Measurements from ENCODE around the gene MYCBPAP. TPM values are rescaled to one million over a fixed set of nuclear protein-coding genes. Genes with fewer than 3 reads are reported as not detected.

MYCBPAP gene
- polyA plus RNA-seq, 3 donors, result not detected

GRCh38 chr17:50480142-50480764 is 28.0 kb upstream of the MYCBPAP start:
- H3K9me3 ChIP-seq (replicated peaks in 1 of 2; ENCODE audit: control insufficient read depth in 1 of 2, insufficient read depth in 1 of 2, low read length in 2 of 2), result no peaks in the 10 kb centered on the region
- H3K27ac ChIP-seq (ENCODE audit: low read depth in 1 of 2, low read length in 2 of 2), result no peak overlapping the region
- H4K20me1 ChIP-seq (ENCODE audit: insufficient read depth, low read length), result peaks cover 21% of the 10 kb centered on the region
- no peak for TF ChIP-seq CTCF (IDR thresholded peaks at IDR 0.05)
- peaks cover 33 to 48% of the 10 kb centered on the region in 2 donors for H3K4me1 ChIP-seq (ENCODE audit: control insufficient read depth in 1 of 2, insufficient read depth in 2 of 2, low read length in 2 of 2)
- H3K9me3 Mint-ChIP-seq, result peaks cover 0 to 5% (median 0%) of the 10 kb centered on the region in 7 donors
- peaks cover 33% of the 10 kb centered on the region for H3K4me1 Mint-ChIP-seq
- H3K9ac ChIP-seq (ENCODE audit: insufficient read depth, low read length, poor library complexity, severe bottlenecking), result no peak overlapping the region
- intact Hi-C loops (cut with micrococcal nuclease), result loop anchor here (2.0 to 10.0 kb wide), 5 partner anchors 25 to 202 kb away; partner anchors contain the start of gene SPATA20 (in 1 of the 2)
- H3K36me3 Mint-ChIP-seq, result peaks cover 21 to 38% of the 10 kb centered on the region in 2 donors
- H3K27me3 ChIP-seq (ENCODE audit: control insufficient read depth in 2 of 2, insufficient read depth in 2 of 2, low read length in 2 of 2), result peaks cover 0 to 6% of the 10 kb centered on the region in 2 donors
- peak overlapping the region in 1 of 3 experiments; percentile 96 for H3K4me3 ChIP-seq (replicated peaks in 1 of 3; ENCODE audit: low read depth in 2 of 3, low read length in 3 of 3)
- peak overlapping the region; percentile 92 for H3K4me2 ChIP-seq (replicated peaks; ENCODE audit: extremely low read depth, low read length, poor library complexity, severe bottlenecking)
- WGBS (ENCODE audit: insufficient coverage), result 86% methylated on average over 3 of the region's 7 CpGs
- H3K36me3 ChIP-seq (replicated peaks in 1 of 2; ENCODE audit: control insufficient read depth in 1 of 2, insufficient read depth in 2 of 2, low read length in 2 of 2), result peaks cover 22 to 26% of the 10 kb centered on the region in 2 donors
- DNase-seq, result no peak
- H3K79me2 ChIP-seq (ENCODE audit: insufficient read depth, low read length), result peaks cover 10% of the 10 kb centered on the region
- peak overlapping the region in 5 of 7 donors; percentile 25 to 82 (median 79) for H3K27ac Mint-ChIP-seq
- H3K4me3 Mint-ChIP-seq, result no peak overlapping the region
- H2AFZ ChIP-seq (ENCODE audit: insufficient read depth, low read depth, low read length, poor library complexity, severe bottlenecking), result no peak overlapping the region
- peaks cover 0 to 19% (median 15%) of the 10 kb centered on the region in 3 donors for H3K27me3 Mint-ChIP-seq (ENCODE audit: low read depth in 3 of 3)

DNA sequence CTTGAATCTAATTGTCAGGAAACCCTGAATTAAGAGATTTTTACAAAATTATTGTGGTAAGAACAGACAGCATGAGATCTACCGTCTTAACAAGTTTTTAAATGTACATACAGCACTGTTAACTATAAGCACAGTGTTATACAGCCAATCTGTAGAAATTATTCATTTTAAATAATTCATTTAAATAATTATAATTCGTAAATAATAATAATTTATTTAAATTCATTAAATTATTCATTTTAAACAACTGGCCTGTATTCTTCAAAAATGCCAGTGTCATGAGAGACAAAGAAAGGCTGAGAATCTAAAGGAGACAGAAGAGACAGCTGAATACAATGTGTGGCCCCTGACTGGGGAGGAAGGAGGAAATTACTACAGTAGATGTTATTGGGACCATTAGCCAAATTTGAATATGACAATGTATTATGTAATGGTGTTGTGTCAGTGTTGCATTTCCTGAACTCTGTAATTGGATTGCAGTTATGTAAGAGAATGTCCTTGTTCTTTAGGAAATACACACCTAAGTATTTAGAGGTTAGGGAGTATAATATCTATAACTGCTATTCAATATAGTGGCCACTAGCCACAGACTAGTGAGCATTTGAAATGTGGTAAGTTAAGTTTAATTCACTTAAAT is 27.3 kb upstream of the MYCBPAP start:
- Mint-ChIP-seq H3K4me1 (peaks cover 33% of the 10 kb centered on the region), H3K4me3 (no peak overlapping the region), H3K36me3 (peaks cover 27 to 42% of the 10 kb centered on the region in 2 donors), H3K9me3 (peaks cover 0 to 5% (median 0%) of the 10 kb centered on the region in 7 donors), H3K27me3 (ENCODE audit: low read depth in 3 of 3) (peaks cover 0 to 14% (median 9%) of the 10 kb centered on the region in 3 donors), H3K27ac (peak overlapping the region in 4 of 7 donors; percentile 25 to 79 (median 74))
- peaks cover 0 to 6% of the 10 kb centered on the region in 2 donors for H3K27me3 ChIP-seq (ENCODE audit: control insufficient read depth in 2 of 2, insufficient read depth in 2 of 2, low read length in 2 of 2)
- WGBS (ENCODE audit: insufficient coverage), result no CpG with 5 or more reads among the region's 2 CpGs
- H3K4me1 ChIP-seq (ENCODE audit: control insufficient read depth in 1 of 2, insufficient read depth in 2 of 2, low read length in 2 of 2), result peaks cover 33 to 48% of the 10 kb centered on the region in 2 donors
- peaks cover 10% of the 10 kb centered on the region for H3K79me2 ChIP-seq (ENCODE audit: insufficient read depth, low read length)
- peaks cover 29 to 30% of the 10 kb centered on the region in 2 donors for H3K36me3 ChIP-seq (replicated peaks in 1 of 2; ENCODE audit: control insufficient read depth in 1 of 2, insufficient read depth in 2 of 2, low read length in 2 of 2)
- no peak overlapping the region for H2AFZ ChIP-seq (ENCODE audit: insufficient read depth, low read depth, low read length, poor library complexity, severe bottlenecking)
- H3K4me3 ChIP-seq (replicated peaks in 1 of 3; ENCODE audit: low read depth in 2 of 3, low read length in 3 of 3), result no peak overlapping the region
- H3K9ac ChIP-seq (ENCODE audit: insufficient read depth, low read length, poor library complexity, severe bottlenecking), result no peak overlapping the region
- peaks cover 21% of the 10 kb centered on the region for H4K20me1 ChIP-seq (ENCODE audit: insufficient read depth, low read length)
- intact Hi-C loops (cut with micrococcal nuclease), result loop anchor here (2.0 to 10.0 kb wide), 5 partner anchors 24 to 201 kb away; partner anchors contain the start of gene SPATA20 (in 1 of the 2)
- no peaks in the 10 kb centered on the region for H3K9me3 ChIP-seq (replicated peaks in 1 of 2; ENCODE audit: control insufficient read depth in 1 of 2, insufficient read depth in 1 of 2, low read length in 2 of 2)
- peak; percentile 47 to 77 (median 76) for DNase-seq
- H3K4me2 ChIP-seq (replicated peaks; ENCODE audit: extremely low read depth, low read length, poor library complexity, severe bottlenecking), result no peak overlapping the region
- no peak for TF ChIP-seq CTCF (IDR thresholded peaks at IDR 0.05)
- H3K27ac ChIP-seq (ENCODE audit: low read depth in 1 of 2, low read length in 2 of 2), result peak overlapping the region in 1 of 2 donors; percentile 38
